SK-N-MC (cell line): ENCODE results near the gene MLH1.

Experiments used
- EZH2 ChIP-seq: fragments of 200-600 bp; sonication (generic); IDR thresholded peaks from one replicate; pipeline ENCODE4 v1.6.1; 2017; ENCODE audit warnings: antibody characterized with exemption
- POLR2AphosphoS5 ChIP-seq: IDR thresholded peaks from 2 replicates; pipeline ENCODE4 v1.6.1; 2012; ENCODE audit warnings: mild to moderate bottlenecking, low read depth, low read length, borderline replicate concordance

DNA sequence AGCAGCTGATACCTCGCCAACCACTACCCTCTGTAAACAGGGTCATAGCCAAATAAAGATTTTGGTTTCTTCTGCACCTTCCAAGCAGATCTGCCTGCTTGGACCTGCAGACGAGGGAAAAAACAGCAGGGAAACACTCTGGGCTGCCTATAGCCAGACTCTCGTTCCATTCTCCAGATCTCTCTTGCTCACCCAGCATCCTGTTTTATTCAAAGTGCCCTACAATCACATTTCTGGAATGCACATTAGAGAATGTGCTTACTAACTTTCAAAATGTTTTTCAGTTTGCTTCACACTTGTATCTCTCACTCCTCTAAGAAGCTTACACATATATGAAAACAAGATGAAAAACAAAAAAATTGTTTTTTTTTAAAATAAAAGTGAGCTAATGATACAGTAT is 71.4 kb downstream of the MLH1 start:
- TF ChIP-seq POLR2AphosphoS5 (no peak), EZH2 (no peak)
